NCI-H2196 (cell line): ENCODE measurements around the gene BCL6.

Experiments used
- DNase-seq: peaks from one replicate; lab custom pipeline; 2025; ENCODE audit not compliant: unreplicated experiment; lab: John Stamatoyannopoulos, UW

The BCL6 gene

DNA sequence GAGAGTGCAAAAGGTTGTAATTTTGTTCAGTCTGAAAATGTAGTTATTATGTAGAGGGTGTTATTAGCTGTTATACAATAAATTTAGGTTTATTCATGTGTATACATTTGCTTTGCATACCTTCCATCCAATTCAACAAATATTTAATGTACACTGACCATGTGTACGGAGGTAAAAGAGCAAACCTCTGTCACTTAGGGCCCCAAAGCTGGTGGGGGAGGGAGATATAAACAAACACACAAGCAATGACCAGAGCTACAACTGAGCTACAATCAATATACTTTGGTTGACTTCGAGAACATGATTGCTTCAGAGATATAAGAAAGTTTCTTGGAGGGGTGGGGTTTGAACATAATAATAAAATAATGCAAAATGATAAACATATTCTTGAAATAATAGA, 17.5 kb upstream of the BCL6 start:
- DNase-seq: no peak

DNA sequence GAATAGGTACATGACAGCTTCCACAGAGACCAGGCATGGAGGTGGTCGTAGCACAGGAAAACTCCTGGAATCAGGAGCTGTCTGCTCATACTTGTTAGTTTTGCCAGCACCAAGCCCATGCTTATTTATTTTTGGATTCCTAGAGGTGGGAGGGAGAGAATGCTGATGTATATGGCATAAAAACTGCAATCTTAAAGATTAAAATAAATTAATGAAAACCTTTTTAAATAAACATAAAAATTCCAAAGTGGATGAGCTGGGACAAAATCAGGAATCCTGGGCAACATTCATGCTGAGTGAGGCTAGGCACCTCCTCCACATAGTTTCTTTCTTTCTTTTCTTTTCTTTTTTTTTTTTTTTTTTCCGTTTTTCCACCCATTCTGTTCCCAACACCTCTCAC, 14.3 kb upstream of the BCL6 start:
- no peak for DNase-seq

DNA sequence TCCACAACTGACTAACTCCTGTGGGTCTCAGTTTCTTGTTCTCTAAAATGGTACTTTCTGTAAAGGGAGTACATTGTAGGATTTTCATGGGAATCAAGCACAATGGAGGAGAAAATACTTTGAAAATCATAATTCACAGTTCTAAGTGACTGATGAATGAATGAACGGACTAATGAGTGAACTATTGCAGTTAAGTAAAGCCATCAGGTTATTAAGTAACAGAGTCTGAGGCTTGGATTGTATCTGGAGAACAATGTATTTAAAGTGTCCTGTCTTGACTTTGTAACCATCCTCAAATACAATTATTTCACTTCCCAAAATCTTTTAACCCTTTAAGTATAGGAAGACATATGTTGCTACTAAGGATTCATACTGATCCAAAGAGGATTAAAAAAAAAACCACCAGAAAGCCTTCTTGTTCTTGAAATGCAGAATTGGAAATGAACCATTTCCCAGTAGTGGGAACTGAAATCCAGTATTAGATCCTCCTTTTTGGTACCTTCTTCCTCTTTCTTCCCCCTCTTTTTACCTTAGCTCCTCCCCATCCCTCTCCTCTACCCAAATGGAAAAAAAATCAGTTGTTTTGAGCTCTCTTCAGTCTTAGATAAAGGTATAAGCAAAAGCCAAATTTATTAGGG, 13.2 kb upstream of the BCL6 start:
- DNase-seq: no peak

DNA sequence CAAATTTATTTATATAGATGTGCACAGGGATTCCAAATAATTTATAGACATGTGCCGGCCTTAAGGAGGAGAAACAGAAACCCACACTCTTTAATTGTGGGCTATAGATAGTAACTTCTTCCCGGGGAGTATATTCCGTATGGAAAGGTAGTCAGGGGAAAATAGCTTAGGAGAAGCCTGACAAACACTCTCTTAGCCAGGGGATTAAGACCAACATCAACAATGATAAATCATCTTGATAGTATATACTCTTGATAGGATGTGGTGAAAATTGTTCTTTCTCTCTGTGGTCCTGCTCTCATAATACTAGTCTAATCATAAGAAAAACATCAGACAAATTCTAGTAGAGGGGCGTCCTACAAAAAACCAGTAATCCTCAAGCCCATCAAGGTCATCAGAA, 8.2 kb upstream of the BCL6 start:
- DNase-seq: no peak

DNA sequence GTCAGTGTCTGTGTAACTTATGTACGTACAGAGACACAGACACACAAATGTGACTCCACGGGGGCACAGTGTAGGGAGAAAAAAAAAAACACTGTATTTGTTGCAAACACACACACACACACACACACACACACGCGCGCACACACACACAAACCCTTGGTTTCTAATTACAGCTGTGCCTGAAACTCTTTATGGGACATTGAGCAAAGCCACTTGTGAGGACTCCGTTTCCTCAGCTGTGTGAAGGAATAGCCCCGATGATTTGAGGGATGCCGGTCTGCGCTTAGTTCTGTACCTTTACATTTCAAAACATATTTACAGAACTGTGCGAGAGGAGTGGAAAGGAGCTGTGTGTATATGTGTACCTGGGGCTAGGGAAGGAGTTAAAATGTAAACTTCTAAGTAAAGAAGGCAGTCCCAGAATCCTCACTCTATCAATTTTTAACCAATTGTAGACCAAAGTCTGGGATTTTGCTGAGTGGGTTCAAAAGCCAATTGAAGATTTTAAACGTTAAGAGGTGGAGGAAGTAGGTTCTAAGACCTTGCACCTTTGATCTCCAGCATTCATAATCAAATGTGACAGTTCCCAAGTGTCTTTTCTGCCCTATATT, 5.3 kb upstream of the BCL6 start:
- peak; percentile 71 for DNase-seq

DNA sequence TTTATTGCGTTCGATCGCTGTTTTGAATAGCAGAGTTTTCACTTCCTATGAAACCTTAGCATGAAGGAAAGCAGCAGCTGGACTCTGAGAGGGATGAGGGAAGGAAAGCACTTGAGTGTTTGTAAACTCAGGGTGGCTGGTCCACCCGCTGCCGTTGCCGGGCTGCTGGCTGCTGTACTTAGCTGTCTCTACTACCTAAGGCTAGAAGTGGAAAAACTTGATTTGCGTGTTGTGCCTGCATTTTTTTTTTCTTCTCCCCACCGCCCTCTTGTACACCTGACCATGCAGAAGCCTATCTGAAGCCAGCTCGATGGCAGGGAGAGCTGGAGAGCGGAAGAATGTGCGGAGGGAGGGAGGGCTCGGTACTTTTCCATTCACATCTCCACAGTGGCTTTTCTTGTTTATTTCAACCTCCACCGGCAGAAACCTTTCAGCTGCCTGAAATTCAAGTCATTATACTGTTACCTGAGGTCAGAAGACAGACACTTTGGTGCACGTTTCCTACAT, 4.8 kb upstream of the BCL6 start:
- peak; percentile 96 for DNase-seq

DNA sequence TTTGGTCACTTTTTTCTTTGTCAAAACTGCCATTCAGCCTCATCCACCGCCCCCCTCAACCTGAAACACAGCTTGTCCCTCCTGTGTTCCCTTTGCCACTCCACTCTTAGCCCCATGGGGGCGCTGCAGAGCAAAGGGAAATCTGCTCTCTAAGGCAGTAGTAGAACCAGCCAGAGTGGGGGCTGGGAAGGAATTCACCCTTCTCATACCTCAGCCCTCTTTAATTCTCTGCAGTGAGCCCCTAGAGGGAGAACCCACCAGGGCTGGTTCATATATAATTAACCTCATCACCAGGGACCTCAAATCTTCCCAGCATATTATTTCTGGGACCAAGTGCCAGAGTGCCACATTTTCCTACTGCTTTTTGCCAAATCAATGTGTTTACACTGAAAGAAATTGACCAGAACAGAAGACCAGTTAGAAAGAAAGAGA, 2.8 kb upstream of the BCL6 start:
- peak; percentile 100 for DNase-seq

DNA sequence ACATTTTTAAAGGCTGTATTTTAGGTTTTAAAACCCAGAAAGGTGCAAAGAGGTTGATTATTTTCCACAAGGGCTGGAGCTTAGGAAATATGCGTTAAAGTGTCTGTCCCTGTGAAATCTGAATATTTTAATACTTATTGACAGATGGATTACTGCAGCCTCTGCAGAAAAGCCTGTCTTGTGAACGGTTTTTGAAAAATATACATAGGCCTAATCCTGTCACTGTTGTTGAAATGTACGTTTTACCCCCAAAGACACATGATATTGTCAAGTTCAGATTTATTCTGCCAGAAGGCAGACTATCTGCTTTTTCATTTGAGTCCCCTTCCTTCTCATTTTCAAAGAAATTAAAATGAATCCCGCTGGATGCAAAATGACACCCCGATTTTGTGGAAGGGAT, 2.2 kb upstream of the BCL6 start:
- peak; percentile 44 for DNase-seq

DNA sequence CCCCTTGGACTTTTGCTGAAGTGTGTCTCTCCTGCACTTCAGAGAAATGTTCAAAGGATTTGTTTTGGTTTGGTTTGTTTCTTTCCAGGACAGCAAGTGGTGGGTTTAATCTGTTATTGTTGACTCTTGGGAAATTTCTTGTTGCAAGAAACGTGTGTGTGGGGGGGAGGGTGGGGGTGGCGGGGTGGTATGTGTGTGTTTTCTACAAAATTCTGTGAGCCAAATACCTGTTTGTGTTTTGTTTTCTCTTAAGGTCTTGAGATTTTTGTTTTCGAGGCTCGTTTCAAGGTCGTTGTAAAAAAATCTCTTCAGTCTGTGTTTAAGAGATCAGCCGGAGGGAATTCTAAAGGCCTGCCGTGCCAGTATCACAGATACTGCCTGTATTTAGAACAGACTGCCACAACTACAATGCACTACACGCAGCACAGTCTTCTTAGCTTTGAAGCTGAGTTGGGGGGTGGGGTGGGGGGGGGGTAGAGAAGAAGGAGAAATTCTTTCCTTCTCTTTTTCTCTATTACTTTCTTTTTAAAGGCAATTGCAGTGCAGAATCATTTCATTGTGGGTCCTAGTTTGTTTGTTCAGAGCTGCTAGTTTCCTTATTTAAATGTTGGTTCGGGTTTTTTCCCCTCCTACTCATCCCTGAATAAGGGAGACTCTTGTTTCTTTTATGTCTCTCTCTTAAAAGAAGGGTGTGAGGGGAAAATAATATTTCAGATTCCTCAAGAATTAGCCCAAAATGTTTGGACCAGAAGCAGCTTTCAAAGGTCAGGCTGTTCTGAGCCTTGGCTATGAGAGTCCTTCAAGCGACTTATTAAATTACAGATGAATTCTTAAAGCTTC, 1.4 kb upstream of the BCL6 start:
- DNase-seq: peak; percentile 49

DNA sequence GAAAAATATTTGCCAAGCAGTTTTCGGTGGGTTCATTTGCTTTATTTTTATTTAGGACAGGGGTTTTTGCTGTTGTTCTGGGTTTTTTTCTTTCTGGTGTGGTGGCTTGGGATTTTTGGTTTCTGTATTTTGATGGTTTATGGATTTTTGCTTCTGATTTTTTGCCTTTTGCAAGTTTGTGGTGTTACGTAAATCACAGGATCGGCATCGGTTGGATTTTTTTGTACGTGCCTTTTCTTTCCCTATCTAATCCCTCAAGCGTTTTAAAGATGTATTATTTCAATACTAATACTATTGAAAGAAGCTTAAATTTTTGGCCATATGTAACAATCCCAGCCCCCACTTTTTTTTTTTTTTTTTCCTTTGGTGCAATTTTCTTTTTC, 782 bp upstream of the BCL6 start:
- no peak for DNase-seq

DNA sequence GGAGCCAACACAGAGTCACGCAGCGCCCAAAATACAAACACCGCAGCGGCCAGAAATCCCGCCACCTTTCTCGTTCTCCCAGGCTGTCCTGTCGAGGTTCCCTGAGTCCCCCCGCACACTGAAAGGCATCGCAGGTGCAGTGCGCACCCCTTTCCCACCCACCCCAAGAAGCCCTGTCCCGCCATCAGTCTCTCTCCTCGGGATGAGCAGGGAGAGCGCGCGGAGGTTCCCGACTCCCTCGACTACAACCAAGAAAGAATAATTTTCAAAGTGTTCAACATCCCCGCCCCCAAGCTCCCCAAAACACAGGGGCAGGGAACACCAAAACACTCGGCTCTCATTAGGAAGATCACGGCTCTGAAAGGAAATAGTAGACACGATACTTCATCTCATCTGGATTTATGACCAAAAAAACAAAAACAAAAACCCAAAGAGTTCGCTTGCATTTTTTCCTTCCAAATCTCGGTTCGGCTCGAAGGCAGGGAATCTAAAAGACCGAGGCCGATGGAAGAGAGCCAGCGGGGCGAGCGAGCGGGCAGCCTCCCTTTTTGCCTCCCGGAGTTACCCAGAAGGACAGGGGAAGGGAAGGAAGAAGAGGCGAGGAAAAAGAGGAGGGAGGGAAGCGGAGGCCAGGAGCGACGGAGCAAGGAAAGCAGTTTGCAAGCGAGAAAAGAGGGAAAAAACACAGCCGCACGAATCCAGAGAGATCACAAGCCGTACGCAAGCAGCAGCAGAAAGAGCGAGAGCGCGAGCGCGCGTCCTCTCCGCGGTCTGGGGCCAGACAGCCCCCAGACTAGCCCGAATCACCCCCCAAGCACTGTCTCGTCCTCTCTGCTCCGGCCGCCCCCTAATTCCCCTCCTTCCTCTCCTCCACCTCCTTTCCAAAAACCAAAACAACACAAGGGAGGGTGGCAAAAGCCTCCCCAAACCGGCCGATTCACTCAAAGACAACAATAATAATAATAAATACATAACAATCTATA, 808 bp downstream of the BCL6 start:
- peak; percentile 60 for DNase-seq

DNA sequence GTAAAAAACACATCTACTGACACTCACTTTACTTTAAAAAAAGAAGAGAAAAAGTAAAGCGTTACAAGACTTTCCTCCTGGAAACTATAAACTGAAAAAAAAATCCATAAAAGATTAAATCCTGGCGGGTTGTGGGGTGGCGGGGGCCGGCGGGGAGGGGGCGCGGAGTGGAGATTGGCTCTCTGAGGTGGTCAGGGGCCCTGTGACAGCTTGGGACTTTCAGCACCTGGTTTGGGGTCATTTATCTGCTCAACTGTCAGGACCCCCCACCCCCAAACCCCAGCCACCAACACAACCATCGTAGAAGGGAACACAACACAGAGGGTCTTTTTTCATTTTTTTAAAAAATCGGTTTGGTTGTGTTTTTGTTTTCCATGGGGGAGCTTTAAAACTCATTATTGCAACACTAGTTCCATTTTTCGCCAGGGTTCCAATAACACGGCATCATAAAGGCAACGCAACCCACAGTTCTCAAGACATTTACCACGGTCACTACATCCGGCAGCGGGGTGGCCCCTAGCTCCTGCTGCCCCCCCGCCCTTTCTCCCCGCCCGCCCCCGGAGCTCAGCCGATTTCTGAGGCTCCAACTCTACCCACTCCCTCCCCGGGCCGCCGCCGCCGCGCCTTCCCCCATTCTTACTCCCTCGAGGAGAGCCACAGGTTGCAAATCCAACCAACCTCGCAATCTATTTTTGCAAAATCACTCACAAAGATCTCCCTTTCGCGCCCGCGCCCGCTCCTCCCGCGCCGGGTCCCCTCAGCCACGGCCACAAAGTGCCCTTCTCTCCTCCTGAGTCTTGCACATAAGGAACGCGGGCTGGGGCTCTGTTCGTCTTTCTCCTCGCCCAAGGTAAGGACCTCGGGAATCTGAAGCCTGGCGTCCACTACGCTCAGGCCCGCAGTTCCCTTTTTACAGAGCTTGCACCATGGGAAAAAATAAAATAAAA, 1.8 kb downstream of the BCL6 start:
- peak; percentile 54 for DNase-seq

DNA sequence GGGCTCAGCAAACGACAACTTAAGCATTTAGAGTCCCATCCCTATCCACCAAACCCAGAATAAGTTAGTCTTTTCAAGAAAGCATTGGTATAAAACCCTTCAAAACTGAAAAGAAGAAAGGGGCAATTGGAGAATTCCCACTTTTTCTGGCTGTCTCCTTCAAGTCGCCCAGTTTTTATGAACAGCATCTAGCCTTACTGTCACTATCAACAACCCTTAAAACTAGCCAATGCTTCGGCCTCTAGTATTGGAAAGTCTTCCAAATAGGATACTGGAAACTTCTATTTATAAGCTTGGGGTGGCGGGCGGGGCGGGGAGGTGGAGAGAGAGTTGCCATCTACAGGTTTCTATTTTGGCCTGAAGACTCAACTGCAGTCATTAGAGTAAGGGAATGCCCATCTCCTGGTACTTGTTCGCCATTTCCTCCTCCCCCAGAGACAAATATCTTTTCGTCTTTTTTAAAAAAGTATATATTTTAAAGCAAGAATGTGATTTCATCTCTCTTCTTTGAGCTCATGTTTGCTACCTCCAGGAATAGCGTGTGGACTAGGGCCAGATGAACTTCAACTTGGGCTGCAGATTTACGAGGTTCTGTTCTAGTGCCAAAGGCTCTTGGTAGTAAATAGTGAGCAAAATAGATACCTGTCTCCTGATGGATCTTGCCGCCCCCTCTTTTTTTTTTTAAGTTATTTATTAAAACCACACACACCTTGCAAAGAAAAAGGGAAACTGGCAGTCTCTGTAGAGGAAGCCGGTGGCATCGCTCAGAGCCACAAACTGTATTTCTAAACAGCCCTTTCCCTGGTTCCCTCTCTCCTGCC, 2.7 kb downstream of the BCL6 start:
- peak; percentile 44 for DNase-seq

DNA sequence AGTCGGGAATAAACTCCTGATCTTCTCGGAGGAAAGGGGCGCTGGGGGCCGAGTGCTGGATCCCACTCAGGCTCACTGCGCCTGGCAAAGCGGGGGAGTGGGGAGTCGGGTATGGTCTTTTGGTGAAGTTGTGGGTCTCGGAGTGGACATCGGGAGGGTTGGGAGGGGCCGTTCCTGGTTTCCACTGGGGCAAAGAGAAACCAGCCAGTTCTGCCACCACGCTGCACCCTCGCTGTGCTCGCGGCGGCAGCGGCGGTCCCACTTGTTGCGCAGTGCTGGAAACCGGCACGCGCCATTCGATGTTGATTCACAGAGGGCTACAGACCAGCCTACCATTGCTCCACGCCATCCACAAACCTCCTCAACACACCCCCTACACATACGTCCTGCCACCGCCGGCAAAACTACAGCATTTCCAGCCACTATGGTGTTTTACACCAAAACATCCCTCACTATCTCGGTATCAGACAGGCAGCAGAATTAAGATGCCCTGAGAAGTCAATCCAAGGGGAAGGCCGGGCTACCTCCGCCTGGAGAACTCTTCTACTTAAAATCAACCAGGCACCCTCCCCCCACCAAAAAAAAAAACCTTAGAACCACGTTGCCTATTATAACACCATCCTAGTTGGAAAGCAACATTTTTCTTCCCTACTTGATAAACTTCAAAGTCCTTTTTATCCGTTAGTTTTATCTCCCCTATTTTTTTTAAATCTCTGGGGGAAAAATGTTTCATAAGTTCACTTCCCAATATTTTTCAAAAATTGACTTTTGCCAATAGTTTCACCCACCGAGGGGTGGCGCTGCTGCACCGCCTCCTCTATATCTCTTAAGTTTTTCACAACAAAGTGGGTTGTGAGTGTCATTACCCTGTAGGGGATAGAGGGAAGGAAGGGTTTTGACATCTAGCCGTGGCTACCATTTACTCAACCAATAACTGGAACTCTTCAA, 3.6 kb downstream of the BCL6 start:
- DNase-seq: peak; percentile 92

DNA sequence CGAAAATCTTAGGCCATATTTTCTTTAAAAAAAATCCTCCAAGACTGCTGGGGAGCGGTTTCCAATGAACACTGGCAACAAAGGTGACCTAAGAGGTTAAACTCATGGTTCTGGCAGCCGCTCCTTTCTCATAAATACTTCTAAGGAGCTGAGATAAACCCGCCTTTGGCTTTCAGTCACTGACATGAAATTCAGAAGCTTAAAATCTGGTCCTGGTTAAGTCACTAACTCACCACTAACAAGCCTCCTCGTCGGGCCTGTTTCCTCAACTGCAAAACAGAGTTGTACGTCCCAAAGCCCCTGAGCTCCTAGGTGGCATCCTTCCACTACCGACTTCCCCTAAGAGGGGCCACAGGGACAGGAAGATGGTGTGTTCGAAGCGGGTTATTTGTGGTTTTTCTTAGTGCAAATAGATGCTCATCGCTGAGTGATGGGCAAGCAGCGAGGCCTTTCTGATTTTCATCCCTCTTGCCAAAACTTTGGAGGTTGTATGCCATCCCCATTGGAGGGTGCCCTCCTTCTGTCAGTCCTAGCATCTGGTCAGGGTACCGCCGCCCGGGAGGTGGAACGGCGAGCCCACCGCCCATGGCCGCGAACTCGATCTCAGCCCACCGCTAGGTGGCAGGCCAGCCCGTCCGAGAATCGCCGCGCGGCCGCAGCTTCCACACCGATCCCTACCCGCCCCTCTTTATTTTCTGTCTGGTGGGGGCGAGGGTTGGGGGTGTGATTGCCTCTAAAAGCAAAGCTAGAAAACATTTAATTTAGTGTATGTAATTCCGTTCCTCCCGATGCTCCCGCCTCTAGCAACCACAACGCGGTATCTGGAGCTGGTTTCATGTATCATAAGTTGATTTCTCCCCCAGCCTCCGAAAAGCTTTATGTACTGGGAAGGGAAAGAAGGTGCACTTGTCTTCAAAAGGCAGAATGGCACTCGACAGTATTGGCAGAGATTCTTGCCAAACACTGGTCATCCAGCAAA, 4.6 kb downstream of the BCL6 start:
- DNase-seq: peak; percentile 81

DNA sequence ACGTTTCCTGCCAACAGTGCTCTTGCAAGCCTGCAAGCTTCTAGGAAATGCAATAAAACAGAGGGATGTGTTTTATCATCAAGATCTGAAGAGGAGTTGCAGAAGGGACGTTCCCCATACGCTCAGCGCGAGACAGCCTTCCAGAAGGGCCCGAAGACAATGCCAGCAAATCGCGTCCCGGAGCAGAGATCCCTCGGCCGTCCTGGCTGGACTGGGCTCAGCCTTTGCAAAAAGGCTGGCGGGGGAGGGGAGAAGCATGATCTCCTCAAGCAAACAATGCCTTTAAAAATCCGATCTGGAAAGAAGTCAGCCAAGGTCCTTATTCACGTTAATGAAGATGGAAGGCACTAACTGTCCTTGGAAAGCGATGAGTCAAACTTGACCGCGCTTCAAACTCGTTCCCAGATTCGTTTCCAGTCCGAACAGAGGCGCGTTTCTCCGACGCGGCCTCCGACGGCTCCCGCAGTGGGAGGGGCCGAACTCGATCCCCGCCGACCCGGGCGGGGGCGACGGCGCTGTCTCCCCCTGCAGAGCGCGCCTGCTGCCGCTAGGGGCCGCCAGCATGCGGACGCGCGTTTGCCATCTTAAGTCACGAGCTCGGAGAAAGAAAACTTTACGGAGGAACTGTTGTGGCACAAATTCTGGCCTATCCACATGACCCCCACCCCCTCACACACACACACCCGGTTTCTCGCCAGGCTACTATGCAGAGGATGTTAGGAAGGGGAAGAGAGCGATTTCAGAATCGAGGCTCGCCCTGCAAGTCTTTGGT, 5.5 kb downstream of the BCL6 start:
- DNase-seq: peak; percentile 93
